B cell (primary cell): ENCODE data around the gene DAAM2. TPM values are rescaled to one million over a fixed set of nuclear protein-coding genes. Genes with fewer than 3 reads are reported as not detected.

Experiments
- ATAC-seq: fragments of 200-7000 bp; cut with Tn5 transposase; one replicate; pipeline ENCODE4 v1.10.0; 2021; ENCODE audit warnings: low read depth, mild to moderate bottlenecking, moderate number of reproducible peaks, moderate library complexity
- CTCF ChIA-PET: fragments of 350-600 bp; sonication (Branson Sonifier 250); formaldehyde crosslinking; loops from one replicate; lab custom pipeline; 2021; ENCODE audit warnings: antibody characterized with exemption, inconsistent platforms; lab: Charles Lee
- POLR2A ChIA-PET: fragments of 350-600 bp; sonication (Branson Sonifier 250); formaldehyde crosslinking; loops from one replicate; lab custom pipeline; 2021; ENCODE audit warnings: antibody characterized with exemption; lab: Charles Lee
- DNase-seq: peaks from one replicate; pipeline ENCODE4 v3.0.0; 2013
- H2AFZ ChIP-seq: 2 replicates; pipeline ENCODE4 v1.6.1; 2012; ENCODE audit warnings: mild to moderate bottlenecking, low read depth, low read length; ENCODE audit not compliant: insufficient read depth, poor library complexity, severe bottlenecking
- H3K27ac ChIP-seq, 2 donors: 1 replicate in 1 of 2; 2 replicates in 1 of 2; pipeline ENCODE4 v1.5.1; 2012 to 2013; ENCODE audit warnings: low read length in 2 of 2, mild to moderate bottlenecking in 2 of 2, moderate library complexity in 1 of 2
- H3K27me3 ChIP-seq, 4 experiments: fragments of 200-600 bp in 1 of 4; sonication (generic) in 1 of 4; replicated peaks in 1 of 4; 1 replicate in 2 of 4; 2 replicates in 2 of 4; pipeline versions ENCODE4 v1.6.1 to v1.7.0; 2013 to 2016; ENCODE audit warnings: low read length in 3 of 4, mild to moderate bottlenecking in 2 of 4, mixed read lengths in 1 of 4, moderate library complexity in 1 of 4; ENCODE audit not compliant: insufficient read depth in 4 of 4, control insufficient read depth in 3 of 4; ENCODE audit errors: control extremely low read depth in 1 of 4
- H3K36me3 ChIP-seq, 2 experiments: replicated peaks in 1 of 2; 1 replicate in 1 of 2; 2 replicates in 1 of 2; pipeline versions ENCODE4 v1.6.1 to v1.7.1; 2013; ENCODE audit warnings: low read length in 1 of 2; ENCODE audit not compliant: insufficient read depth in 2 of 2, control insufficient read depth in 1 of 2; ENCODE audit errors: control extremely low read depth in 1 of 2, extremely low read depth in 1 of 2
- H3K4me1 ChIP-seq, 2 donors: fragments of 200-600 bp in 1 of 2; sonication (generic) in 1 of 2; 1 replicate in 1 of 2; 2 replicates in 1 of 2; pipeline versions ENCODE4 v1.5.1 to v1.6.1; 2013 to 2017; ENCODE audit warnings: low read length in 2 of 2; ENCODE audit not compliant: control insufficient read depth in 2 of 2, insufficient read depth in 2 of 2
- H3K4me2 ChIP-seq: replicated peaks from 2 replicates; pipeline ENCODE3; 2012; ENCODE audit warnings: mild to moderate bottlenecking, low read depth, low read length; ENCODE audit not compliant: poor library complexity, severe bottlenecking
- H3K4me3 ChIP-seq, 5 experiments: fragments of 200-600 bp in 1 of 5; sonication (generic) in 1 of 5; 1 replicate in 3 of 5; 2 replicates in 2 of 5; pipeline versions ENCODE4 v1.5.1 to v1.7.0; 2011 to 2016; ENCODE audit warnings: low read length in 4 of 5, mild to moderate bottlenecking in 4 of 5, low read depth in 2 of 5, control low read depth in 1 of 5, moderate library complexity in 1 of 5; ENCODE audit not compliant: insufficient read depth in 1 of 5; ENCODE audit errors: control extremely low read depth in 1 of 5, extremely low read depth in 1 of 5
- H3K79me2 ChIP-seq: fragments of 200-600 bp; sonication (generic); one replicate; pipeline ENCODE4 v1.6.0; 2016; ENCODE audit warnings: low read length; ENCODE audit not compliant: control insufficient read depth, insufficient read depth
- H3K9ac ChIP-seq: fragments of 200-600 bp; sonication (generic); 2 replicates; pipeline ENCODE4 v1.6.1; 2017; ENCODE audit warnings: mild to moderate bottlenecking, low read length, moderate library complexity
- H3K9me3 ChIP-seq, 3 donors: one replicate each; pipeline versions ENCODE4 v1.6.1 to v1.7.1; 2013; ENCODE audit warnings: low read length in 2 of 3; ENCODE audit not compliant: control insufficient read depth in 2 of 3, insufficient read depth in 1 of 3; ENCODE audit errors: control extremely low read depth in 1 of 3
- H4K20me1 ChIP-seq: 2 replicates; pipeline ENCODE4 v1.6.0; 2012; ENCODE audit warnings: mild to moderate bottlenecking, low read length; ENCODE audit not compliant: insufficient read depth, control insufficient read depth, poor library complexity, severe bottlenecking
- H3K27ac Mint-ChIP-seq: one replicate; pipeline ENCODE4 v1.8.0; 2021; ENCODE audit warnings: mixed read lengths
- H3K27me3 Mint-ChIP-seq: one replicate; pipeline ENCODE4 v1.8.0; 2021; ENCODE audit warnings: mixed read lengths
- H3K4me1 Mint-ChIP-seq: one replicate; pipeline ENCODE4 v1.8.0; 2021; ENCODE audit warnings: mixed read lengths
- H3K4me3 Mint-ChIP-seq: one replicate; pipeline ENCODE4 v1.8.0; 2021; ENCODE audit warnings: mixed read lengths
- H3K9me3 Mint-ChIP-seq: one replicate; pipeline ENCODE4 v1.8.0; 2022; ENCODE audit warnings: mixed read lengths; ENCODE audit not compliant: insufficient read depth
- CTCF ChIP-seq: fragments of 200-600 bp; IDR thresholded peaks from one replicate; pipeline ENCODE4 v1.8.0; 2022; ENCODE audit warnings: antibody characterized with exemption, mild to moderate bottlenecking
- EZH2 ChIP-seq: IDR thresholded peaks from 2 replicates; pipeline ENCODE4 v1.6.1; 2012; ENCODE audit warnings: borderline replicate concordance, low read depth, mild to moderate bottlenecking, moderate library complexity, low read length; ENCODE audit not compliant: insufficient read depth, poor library complexity, severe bottlenecking
- WGBS: methylation state at CpG from one replicate; pipeline ENCODE4 v1.1.5; 2013; ENCODE audit warnings: missing lambda C conversion rate; ENCODE audit not compliant: insufficient coverage; 5-methylcytosine and 5-hydroxymethylcytosine counted together
- intact Hi-C: fragments of 100-400 bp; cut with micrococcal nuclease; formaldehyde crosslinking; loops from one replicate; pipeline ENCODE4 v1.10.0; 2022
- polyA plus RNA-seq: library from polyadenylated mRNA; depleted of rRNA; stranded (reverse); fragments of >200 nt; gene quantifications from 2 replicates; pipeline ENCODE4 v1.2.3, GENCODE V29; 2012
- total RNA-seq, 2 donors: library from RNA; stranded (reverse); fragments of 120-200 nt in 1 of 2; gene quantifications; 1 replicate in 1 of 2; 2 replicates in 1 of 2; pipeline versions ENCODE4 v1.2.3 to v1.2.4, GENCODE V29; 2013 to 2022

Gene DAAM2
- total and polyA plus RNA-seq, 2 donors (not counting 1 experiment from before 2014, with no cell fraction given), result not detected

- TF ChIP-seq EZH2, result no peak
- TF ChIP-seq CTCF, result no peak
- POLR2A ChIA-PET, result no interaction called here
- no peak overlapping the region for H3K4me3 Mint-ChIP-seq
Observed at GRCh38 chr6:39756582-39756981, 35.6 kb upstream of the DAAM2 start.

DNA sequence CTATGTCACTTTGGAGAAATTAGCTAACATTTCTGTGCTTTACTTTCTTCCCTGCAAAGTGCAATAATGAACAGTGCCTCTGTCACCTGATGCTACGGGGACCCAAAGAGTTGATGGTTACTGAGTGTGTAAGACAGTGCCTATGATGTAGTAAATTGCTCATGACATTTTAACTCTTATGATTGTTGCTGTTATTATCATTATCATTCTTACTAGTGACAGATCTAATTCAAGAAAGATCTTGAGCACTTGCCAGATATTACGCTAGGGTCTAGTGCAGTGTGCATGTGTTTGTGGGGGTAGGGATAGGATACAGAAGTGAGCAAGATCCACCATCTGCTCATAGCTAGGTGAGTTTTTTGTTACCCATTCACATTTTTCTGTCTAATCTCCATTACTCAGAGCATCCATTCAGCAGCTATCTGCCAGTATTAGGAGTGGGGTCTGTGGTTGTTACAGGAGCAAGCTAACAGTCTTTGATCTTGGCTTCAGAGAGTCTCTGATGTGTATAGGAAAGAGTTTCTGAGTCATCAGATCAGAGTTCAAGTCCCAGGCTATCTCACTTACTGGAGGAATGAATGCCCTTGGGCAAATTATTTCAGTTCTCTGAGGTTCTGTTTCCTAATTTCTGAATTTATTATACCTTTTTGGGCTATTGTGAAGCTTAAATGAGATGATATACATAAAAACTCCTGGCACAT lies 33.1 kb upstream of the DAAM2 start:
- POLR2A ChIA-PET, result no interaction called here
- WGBS, result no CpG with 5 or more reads among the region's 2 CpGs
- CTCF ChIA-PET, result no interaction called here
- Mint-ChIP-seq H3K9me3 (no peaks in the 10 kb centered on the region), H3K27me3 (peaks cover 4% of the 10 kb centered on the region), H3K27ac (no peak overlapping the region), H3K4me3 (no peak overlapping the region), H3K4me1 (no peaks in the 10 kb centered on the region)
- DNase-seq (no peak), ATAC-seq (no peak)
- H2AFZ ChIP-seq, result no peak overlapping the region
- no peaks in the 10 kb centered on the region for H3K79me2 ChIP-seq
- H3K4me3 ChIP-seq, result no peak overlapping the region
- intact Hi-C loops, result no loop called here
- peaks cover 0 to 4% (median 0%) of the 10 kb centered on the region in 3 donors for H3K9me3 ChIP-seq
- no peaks in the 10 kb centered on the region for H3K27me3 ChIP-seq
- H3K27ac ChIP-seq, result no peak overlapping the region
- no peaks in the 10 kb centered on the region for H4K20me1 ChIP-seq
- H3K4me2 ChIP-seq, result no peak overlapping the region
- TF ChIP-seq CTCF (no peak), EZH2 (no peak)
- H3K9ac ChIP-seq, result no peak overlapping the region
- H3K36me3 ChIP-seq, result no peaks in the 10 kb centered on the region
- H3K4me1 ChIP-seq, result no peaks in the 10 kb centered on the region

More at GRCh38 chr6:39756582-39756981, 35.6 kb upstream of the DAAM2 start:
- H3K9me3 Mint-ChIP-seq, result no peaks in the 10 kb centered on the region
- H3K36me3 ChIP-seq, result no peaks in the 10 kb centered on the region
- no peak overlapping the region for H3K4me3 ChIP-seq
- no peaks in the 10 kb centered on the region for H4K20me1 ChIP-seq
- no peaks in the 10 kb centered on the region for H3K4me1 ChIP-seq
- no peak overlapping the region for H3K9ac ChIP-seq
- no peak overlapping the region for H3K27ac Mint-ChIP-seq
- intact Hi-C loops, result no loop called here
- H3K27me3 ChIP-seq, result no peaks in the 10 kb centered on the region
- no peak overlapping the region for H3K27ac ChIP-seq
- WGBS, result 100% methylated on average over 2 of the region's 2 CpGs
- H3K9me3 ChIP-seq, result peaks cover 0 to 4% (median 0%) of the 10 kb centered on the region in 3 donors
- DNase-seq (no peak), ATAC-seq (no peak)
- H3K27me3 Mint-ChIP-seq, result peaks cover 4% of the 10 kb centered on the region
- no peak overlapping the region for H3K4me2 ChIP-seq
- H3K79me2 ChIP-seq, result no peaks in the 10 kb centered on the region
- H3K4me1 Mint-ChIP-seq, result no peaks in the 10 kb centered on the region
- no peak overlapping the region for H2AFZ ChIP-seq
- CTCF ChIA-PET, result no interaction called here
